Fibroblast of mammary gland (primary cell): ENCODE data around the gene RYR1.
"Not testable (repeated sequence)": the region's sequence is repeated elsewhere in the genome, so short reads cannot be mapped to it uniquely, and the experiment has no call there.

Experiments used
- DNase-seq: peaks from one replicate; pipeline ENCODE4 v3.0.0-alpha.2; 2010; ENCODE audit warnings: low read depth
- H3K4me3 ChIP-seq: 2 replicates; pipeline ENCODE4 v1.5.1; 2011; ENCODE audit warnings: low read depth, mild to moderate bottlenecking, low read length, moderate library complexity; ENCODE audit not compliant: control insufficient read depth
- TF ChIP-seq, protein P1 (sequence below): conservative IDR thresholded peaks from 2 replicates; pipeline ENCODE4 v1.5.1; 2011; ENCODE audit warnings: low read depth, low read length, inconsistent platforms; ENCODE audit not compliant: control insufficient read depth, insufficient read depth

The RYR1 gene

DNA sequence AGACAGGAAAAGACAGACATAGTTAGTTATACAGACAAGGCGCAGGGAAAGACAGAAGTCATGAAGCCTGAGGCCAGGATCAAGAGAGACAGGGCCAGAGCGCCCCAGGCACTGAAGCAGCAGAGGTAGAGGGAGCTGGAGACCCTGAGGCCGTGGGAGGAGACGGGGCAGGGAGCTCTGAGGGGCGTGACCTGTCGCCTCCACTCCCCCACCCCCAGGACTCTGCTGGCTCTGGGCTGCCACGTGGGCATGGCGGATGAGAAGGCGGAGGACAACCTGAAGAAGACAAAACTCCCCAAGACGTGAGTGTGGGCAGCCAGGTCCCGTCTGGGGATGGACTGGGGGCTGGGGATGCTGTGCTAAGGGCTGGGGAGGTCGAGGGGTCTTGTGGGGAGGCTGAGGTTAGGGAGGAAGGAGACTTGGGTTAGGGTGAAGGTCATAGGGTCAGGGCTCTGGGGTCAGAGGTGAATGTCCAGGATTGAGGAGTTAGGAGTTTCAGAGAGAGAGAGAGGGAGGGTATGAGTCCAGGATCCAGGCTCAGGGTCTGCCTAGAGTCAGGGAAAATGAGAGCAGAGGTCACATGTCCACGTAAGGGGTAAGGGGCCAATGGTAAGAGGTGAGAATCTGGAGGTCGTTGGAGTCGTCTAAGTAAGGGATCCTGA, 31.1 kb downstream of the RYR1 start:
- TF ChIP-seq, protein P1, sequence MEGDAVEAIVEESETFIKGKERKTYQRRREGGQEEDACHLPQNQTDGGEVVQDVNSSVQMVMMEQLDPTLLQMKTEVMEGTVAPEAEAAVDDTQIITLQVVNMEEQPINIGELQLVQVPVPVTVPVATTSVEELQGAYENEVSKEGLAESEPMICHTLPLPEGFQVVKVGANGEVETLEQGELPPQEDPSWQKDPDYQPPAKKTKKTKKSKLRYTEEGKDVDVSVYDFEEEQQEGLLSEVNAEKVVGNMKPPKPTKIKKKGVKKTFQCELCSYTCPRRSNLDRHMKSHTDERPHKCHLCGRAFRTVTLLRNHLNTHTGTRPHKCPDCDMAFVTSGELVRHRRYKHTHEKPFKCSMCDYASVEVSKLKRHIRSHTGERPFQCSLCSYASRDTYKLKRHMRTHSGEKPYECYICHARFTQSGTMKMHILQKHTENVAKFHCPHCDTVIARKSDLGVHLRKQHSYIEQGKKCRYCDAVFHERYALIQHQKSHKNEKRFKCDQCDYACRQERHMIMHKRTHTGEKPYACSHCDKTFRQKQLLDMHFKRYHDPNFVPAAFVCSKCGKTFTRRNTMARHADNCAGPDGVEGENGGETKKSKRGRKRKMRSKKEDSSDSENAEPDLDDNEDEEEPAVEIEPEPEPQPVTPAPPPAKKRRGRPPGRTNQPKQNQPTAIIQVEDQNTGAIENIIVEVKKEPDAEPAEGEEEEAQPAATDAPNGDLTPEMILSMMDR = no peak
- H3K4me3 ChIP-seq = no peak overlapping the region
- DNase-seq = no peak

DNA sequence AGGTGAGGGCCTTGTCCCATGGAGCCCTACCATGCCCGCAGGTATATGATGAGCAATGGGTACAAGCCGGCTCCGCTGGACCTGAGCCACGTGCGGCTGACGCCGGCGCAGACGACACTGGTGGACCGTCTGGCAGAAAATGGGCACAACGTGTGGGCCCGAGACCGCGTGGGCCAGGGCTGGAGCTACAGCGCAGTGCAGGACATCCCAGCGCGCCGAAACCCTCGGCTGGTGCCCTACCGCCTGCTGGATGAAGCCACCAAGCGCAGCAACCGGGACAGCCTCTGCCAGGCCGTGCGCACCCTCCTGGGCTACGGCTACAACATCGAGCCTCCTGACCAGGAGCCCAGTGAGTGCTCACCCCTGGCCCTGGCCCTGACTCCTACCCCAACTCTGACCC, 32.6 kb downstream of the RYR1 start:
- TF ChIP-seq, protein P1 = no peak
- DNase-seq = no peak
- no peak overlapping the region for H3K4me3 ChIP-seq

DNA sequence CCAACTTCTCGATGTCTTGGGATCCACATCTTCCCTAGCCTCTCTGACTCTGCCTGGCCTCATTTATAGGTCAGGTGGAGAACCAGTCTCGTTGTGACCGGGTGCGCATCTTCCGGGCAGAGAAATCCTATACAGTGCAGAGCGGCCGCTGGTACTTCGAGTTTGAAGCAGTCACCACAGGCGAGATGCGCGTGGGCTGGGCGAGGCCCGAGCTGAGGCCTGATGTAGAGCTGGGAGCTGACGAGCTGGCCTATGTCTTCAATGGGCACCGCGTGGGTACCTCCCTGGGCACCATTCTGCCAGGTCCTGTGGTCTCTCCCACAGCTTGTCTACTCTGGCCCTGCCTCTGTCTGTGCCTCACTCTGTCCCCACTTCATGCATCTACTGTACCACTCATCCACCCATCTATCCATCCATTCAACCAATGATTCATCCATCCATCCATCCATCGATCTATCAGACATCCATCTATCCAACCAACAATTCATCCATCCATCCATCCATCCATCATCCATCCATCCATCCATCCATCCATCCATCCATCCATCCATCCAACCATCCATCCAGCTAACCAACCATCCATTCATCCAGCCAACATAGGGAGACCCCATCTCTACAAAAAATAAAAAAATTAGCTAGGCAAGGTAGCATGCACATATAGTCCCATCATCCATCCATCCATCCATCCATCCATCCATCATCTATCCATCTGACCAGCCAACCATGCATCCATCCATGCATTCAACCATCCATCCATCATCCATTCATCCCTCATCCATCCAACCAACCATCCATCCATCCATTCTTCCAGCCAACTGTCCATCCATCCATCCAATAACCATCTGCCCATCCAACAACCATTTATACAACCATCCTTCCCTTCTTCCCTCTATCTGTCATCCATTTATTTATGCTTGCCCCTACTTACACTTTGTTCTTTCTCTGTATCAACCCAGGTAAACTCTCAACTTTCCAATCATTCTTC, 34.3 kb downstream of the RYR1 start:
- TF ChIP-seq, protein P1 = no peak
- H3K4me3 ChIP-seq = no peak overlapping the region
- DNase-seq = no peak

DNA sequence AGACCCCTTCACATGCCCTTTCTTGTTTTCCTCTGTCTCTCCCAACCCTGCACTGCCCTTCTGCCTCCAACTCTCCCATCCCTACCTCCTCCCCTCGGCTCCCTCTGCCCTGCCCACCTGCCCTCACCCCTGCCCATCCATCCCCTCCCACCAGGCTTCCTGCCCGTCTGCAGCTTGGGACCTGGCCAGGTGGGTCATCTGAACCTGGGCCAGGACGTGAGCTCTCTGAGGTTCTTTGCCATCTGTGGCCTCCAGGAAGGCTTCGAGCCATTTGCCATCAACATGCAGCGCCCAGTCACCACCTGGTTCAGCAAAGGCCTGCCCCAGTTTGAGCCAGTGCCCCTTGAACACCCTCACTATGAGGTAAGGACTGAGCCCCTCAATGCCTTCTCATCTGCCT, 35.7 kb downstream of the RYR1 start:
- no peak overlapping the region for H3K4me3 ChIP-seq
- no peak for DNase-seq
- TF ChIP-seq, protein P1 = no peak

DNA sequence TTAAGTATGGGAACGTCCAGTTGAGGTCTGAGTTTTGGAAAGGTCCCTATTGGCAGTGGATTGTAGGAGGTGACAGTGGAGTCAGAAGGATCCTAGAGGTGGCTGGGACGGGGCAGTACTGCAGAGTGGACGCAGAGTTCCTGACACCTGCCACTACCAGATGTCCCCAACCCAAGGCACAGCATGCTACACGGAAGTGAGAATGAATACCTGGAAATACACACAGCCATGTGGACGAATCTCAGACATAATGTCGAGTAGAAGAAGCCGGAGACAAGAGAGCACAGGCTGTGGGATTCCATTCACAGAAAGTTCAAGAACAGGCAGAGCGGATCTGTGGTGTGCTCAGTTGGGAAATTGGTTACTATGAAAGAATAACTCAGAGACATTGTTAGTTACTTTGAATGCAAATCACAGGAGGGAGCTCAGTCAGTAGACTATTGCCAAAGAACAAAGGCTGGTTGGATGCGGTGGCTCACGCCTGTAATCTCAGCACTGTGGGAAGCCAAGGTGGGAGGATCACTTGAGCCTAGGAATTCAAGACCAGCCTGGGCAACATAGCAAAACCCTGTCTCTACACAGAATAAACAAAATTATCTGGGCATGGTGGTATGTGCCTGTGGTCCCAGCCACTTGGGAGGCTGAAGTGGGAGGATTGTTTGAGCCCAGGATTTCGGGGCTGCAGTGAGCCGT, 37.4 kb downstream of the RYR1 start:
- TF ChIP-seq, protein P1 = no peak
- no peak for DNase-seq
- no peak overlapping the region for H3K4me3 ChIP-seq

DNA sequence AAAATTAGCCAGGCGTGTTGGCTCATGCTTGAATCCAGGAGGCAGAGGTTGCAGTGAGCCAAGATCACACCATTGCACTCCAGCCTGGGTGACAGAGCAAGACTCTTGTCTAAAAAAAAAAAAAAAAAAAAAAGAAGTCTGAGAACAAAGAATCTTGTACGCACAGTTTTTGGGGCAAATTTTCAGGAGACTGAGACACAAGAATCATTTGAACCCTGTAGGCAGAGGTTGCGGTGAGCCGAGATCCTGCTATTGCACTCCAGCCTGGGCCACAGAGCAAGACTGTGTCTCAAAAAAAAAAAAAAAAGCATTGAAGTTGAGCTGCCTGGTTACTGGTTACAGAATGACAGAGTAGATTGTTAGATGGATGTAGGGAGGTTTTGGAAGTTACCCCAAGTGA, 39.2 kb downstream of the RYR1 start:
- not testable (repeated sequence) for H3K4me3 ChIP-seq, DNase-seq

DNA sequence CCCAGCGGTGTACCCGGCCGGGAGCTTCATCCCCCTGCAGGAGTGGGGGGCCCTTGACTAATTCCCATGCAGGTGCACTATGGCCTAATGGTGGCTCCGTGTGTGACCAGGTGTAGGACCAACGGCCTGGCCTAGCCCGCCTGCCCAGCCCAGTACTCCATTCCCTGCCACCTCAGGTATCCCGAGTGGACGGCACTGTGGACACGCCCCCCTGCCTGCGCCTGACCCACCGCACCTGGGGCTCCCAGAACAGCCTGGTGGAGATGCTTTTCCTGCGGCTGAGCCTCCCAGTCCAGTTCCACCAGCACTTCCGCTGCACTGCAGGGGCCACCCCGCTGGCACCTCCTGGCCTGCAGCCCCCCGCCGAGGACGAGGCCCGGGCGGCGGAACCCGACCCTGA, 39.7 kb downstream of the RYR1 start:
- TF ChIP-seq, protein P1 = no peak
- DNase-seq = no peak
- no peak overlapping the region for H3K4me3 ChIP-seq
